Parathyroid adenoma (tissue), 2 donors: ENCODE data around the gene LGI4.

Source experiments
- H2AFZ ChIP-seq: fragments of 300-600 bp; sonication (generic); one replicate; pipeline ENCODE4 v1.7.0; 2017; ENCODE audit warnings: antibody characterized with exemption, mild to moderate bottlenecking
- H3K27ac ChIP-seq: fragments of 300-600 bp; sonication (generic); one replicate; pipeline ENCODE4 v1.7.0; 2017
- H3K27me3 ChIP-seq: fragments of 300-600 bp; sonication (generic); one replicate; pipeline ENCODE4 v1.7.0; 2017; ENCODE audit warnings: low read length; ENCODE audit not compliant: control insufficient read depth, insufficient read depth
- H3K36me3 ChIP-seq: fragments of 300-600 bp; sonication (generic); one replicate; pipeline ENCODE4 v1.7.0; 2017; ENCODE audit warnings: low read length; ENCODE audit not compliant: control insufficient read depth, insufficient read depth
- H3K4me1 ChIP-seq: fragments of 300-600 bp; sonication (generic); one replicate; pipeline ENCODE4 v1.7.0; 2017; ENCODE audit warnings: control low read depth
- H3K4me2 ChIP-seq: fragments of 300-600 bp; sonication (generic); one replicate; pipeline ENCODE4 v1.7.0; 2017; ENCODE audit warnings: low read length
- H3K4me3 ChIP-seq: fragments of 300-600 bp; sonication (generic); one replicate; pipeline ENCODE4 v1.7.0; 2017; ENCODE audit warnings: low read depth, low read length
- H3K79me2 ChIP-seq: fragments of 300-600 bp; sonication (generic); one replicate; pipeline ENCODE4 v1.7.0; 2017; ENCODE audit warnings: control low read depth
- H3K9ac ChIP-seq: fragments of 300-600 bp; sonication (generic); one replicate; pipeline ENCODE4 v1.7.0; 2017; ENCODE audit warnings: mild to moderate bottlenecking
- H3K9me3 ChIP-seq: fragments of 300-600 bp; sonication (generic); one replicate; pipeline ENCODE4 v1.7.0; 2017; ENCODE audit warnings: low read length; ENCODE audit not compliant: control insufficient read depth
- CTCF ChIP-seq: fragments of 300-600 bp; sonication (generic); IDR thresholded peaks from one replicate; pipeline ENCODE4 v1.7.0; 2017; ENCODE audit warnings: antibody characterized with exemption, mild to moderate bottlenecking
- donor health status: primary hyperparathyroidism.

LGI4 gene

GRCh38 chr19:35138305-35138892 lies 3.5 kb upstream of the LGI4 start, which contains the start of gene FXYD1:
Gene FXYD1, plus strand, starts transcription at chr19:35138824. Its CDS starts 1,256 bp downstream, at chr19:35140080.
- H2AFZ ChIP-seq, result no peak within 1 kb of the TSS
- TF ChIP-seq CTCF, result no peak
- H3K4me2 ChIP-seq, result no peak within 1 kb of the TSS
- no peaks in the 10 kb centered on the region for H3K36me3 ChIP-seq
- H3K27ac ChIP-seq, result peak within 1 kb of the TSS; percentile 42
- H3K9me3 ChIP-seq, result no peaks in the 10 kb centered on the region
- no peak within 1 kb of the TSS for H3K4me3 ChIP-seq
- H3K4me1 ChIP-seq, result peaks cover 4% of the 10 kb centered on the region
- H3K27me3 ChIP-seq, result peaks cover 7% of the 10 kb centered on the region
- H3K79me2 ChIP-seq, result no peaks in the 10 kb centered on the region
- H3K9ac ChIP-seq, result no peak within 1 kb of the TSS

- Histone ChIP-seq H3K9me3 (no peaks in the 10 kb centered on the region), H3K4me1 (peaks cover 2% of the 10 kb centered on the region), H3K79me2 (no peaks in the 10 kb centered on the region), H2AFZ (no peak overlapping the region), H3K36me3 (no peaks in the 10 kb centered on the region), H3K4me3 (no peak overlapping the region), H3K4me2 (no peak overlapping the region), H3K9ac (no peak overlapping the region), H3K27me3 (peaks cover 4% of the 10 kb centered on the region), H3K27ac (no peak overlapping the region)
- no peak for TF ChIP-seq CTCF
Measured at GRCh38 chr19:35136977-35137702, 2.3 kb upstream of the LGI4 start.

- H3K9ac ChIP-seq, result no peak overlapping the region
- H3K4me1 ChIP-seq, result no peaks in the 10 kb centered on the region
- H3K79me2 ChIP-seq, result no peaks in the 10 kb centered on the region
- H3K9me3 ChIP-seq, result no peaks in the 10 kb centered on the region
- no peak overlapping the region for H2AFZ ChIP-seq
- no peak overlapping the region for H3K27ac ChIP-seq
- no peak overlapping the region for H3K4me2 ChIP-seq
- TF ChIP-seq CTCF, result no peak
- H3K4me3 ChIP-seq, result no peak overlapping the region
- no peaks in the 10 kb centered on the region for H3K36me3 ChIP-seq
- H3K27me3 ChIP-seq, result no peaks in the 10 kb centered on the region
Measured at GRCh38 chr19:35136231-35136630, 1.4 kb upstream of the LGI4 start.

- Histone ChIP-seq H3K79me2 (no peaks in the 10 kb centered on the region), H3K27ac (no peak overlapping the region), H2AFZ (no peak overlapping the region), H3K36me3 (no peaks in the 10 kb centered on the region), H3K4me2 (no peak overlapping the region), H3K9me3 (no peaks in the 10 kb centered on the region), H3K4me3 (no peak overlapping the region), H3K27me3 (no peaks in the 10 kb centered on the region), H3K4me1 (no peaks in the 10 kb centered on the region), H3K9ac (no peak overlapping the region)
- TF ChIP-seq CTCF, result peak; percentile 83
Measured at GRCh38 chr19:35135389-35135909, 590 bp upstream of the LGI4 start.
